Epithelial cell of esophagus (primary cell): ENCODE data around the gene CDKN1A.

Source experiments
- DNase-seq: peaks from one replicate; pipeline ENCODE4 v3.0.0; 2010; ENCODE audit warnings: low read depth
- H3K4me3 ChIP-seq: 2 replicates; pipeline ENCODE4 v1.5.1; 2011; ENCODE audit warnings: mild to moderate bottlenecking, low read length, control low read depth
- TF ChIP-seq, protein P1 (sequence below): IDR thresholded peaks from 2 replicates; pipeline ENCODE4 v1.5.1; 2011; ENCODE audit warnings: low read depth, mild to moderate bottlenecking, low read length, control low read depth, inconsistent platforms; ENCODE audit not compliant: insufficient read depth; ENCODE audit errors: missing control alignments

The CDKN1A gene

DNA sequence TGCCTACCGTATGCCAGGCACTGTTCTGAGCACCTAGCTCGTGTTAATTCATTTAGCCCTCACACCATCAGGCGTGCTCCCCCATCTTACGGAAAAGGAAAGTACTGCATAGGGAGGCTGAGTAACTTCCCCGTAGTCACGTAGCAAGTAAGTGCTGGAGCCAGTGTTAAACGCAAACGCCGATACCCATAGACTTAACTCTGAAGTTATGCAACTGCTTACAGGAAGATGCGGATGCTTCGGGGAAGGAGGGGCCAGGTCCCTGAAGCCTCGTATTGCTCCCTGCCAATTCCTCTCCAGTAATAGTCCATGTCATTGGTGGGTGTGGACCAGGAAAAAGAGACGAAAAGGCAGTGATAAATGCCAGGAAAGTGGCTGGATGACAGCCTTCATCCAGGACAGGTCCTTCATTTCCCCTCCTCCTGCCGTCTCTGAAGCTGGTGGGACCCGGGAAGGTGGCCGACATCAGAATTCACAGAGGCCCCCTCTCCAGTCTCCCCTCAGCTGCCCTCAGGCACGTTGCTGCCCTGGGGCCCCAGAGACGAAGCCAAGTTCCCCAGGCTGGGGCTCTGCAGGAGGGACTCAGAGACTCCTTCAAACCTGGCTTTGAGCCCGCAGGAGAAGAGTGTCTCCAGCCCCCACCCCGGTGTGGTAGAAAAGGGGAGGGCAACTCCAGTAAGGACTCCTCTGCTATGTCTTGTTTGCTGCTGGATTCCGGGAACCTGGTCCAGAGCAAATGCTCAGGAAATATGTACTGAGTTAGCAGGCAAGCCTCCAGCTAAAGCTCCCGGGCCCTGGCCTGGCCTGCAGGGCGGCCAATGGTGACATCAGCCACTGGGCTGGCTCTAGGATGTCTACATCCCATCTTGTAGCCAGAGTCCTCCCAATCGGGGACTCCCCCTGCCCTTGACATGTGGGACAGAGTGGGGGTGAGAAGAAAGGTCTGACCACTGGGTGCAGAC is 56.9 kb downstream of the CDKN1A start:
- TF ChIP-seq, protein P1, sequence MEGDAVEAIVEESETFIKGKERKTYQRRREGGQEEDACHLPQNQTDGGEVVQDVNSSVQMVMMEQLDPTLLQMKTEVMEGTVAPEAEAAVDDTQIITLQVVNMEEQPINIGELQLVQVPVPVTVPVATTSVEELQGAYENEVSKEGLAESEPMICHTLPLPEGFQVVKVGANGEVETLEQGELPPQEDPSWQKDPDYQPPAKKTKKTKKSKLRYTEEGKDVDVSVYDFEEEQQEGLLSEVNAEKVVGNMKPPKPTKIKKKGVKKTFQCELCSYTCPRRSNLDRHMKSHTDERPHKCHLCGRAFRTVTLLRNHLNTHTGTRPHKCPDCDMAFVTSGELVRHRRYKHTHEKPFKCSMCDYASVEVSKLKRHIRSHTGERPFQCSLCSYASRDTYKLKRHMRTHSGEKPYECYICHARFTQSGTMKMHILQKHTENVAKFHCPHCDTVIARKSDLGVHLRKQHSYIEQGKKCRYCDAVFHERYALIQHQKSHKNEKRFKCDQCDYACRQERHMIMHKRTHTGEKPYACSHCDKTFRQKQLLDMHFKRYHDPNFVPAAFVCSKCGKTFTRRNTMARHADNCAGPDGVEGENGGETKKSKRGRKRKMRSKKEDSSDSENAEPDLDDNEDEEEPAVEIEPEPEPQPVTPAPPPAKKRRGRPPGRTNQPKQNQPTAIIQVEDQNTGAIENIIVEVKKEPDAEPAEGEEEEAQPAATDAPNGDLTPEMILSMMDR = peak; percentile 33
- DNase-seq = peak; percentile 85
- no peak overlapping the region for H3K4me3 ChIP-seq
